ENCODE results near the gene VIPAS39.

The VIPAS39 gene

DNA sequence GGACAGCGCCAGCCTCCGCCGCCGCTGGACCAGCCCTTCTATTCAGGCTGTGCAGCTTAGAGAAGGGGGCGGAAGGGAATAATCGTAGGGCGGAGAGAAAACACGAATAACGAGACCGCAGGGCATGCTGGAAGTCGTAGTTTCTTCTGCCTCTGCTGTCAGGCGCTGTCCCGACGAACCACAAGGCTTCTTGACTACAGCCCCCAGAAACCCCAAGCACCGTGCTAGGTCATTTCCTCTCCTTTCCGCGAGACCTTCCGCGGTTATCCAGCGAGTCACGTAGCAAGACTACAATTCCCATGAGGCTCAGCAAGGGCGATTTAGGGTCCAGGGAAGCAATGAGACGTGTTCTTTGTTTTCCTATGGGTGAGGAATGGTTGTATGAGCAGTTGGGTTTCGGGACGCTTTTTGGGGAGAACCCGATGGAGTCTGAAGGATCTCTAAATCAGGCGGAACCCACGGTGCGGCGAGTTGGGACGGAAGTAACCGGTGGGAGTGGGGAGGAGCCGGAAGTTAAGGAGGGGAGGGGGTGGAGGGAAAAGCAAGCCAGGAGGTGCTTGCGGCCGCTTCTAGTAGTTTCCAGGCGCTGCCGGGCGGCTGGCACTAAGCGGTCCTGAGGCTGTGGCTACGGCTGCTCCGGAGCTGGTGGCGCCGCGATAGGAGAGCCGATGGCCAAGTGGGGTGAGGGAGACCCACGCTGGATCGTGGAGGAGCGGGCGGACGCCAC lies at the start of gene VIPAS39, which contains the start of gene AHSA1:
VIPAS39 (minus strand) TSS at position 80 of the 727 bp plus-strand sequence. CDS start 3,499 bp downstream, outside the sequence.
AHSA1 (plus strand) TSS at position 572 of the 727 bp plus-strand sequence; CDS start at position 669, 97 bp downstream.
- DNase-seq, result peak; percentile 98

DNA sequence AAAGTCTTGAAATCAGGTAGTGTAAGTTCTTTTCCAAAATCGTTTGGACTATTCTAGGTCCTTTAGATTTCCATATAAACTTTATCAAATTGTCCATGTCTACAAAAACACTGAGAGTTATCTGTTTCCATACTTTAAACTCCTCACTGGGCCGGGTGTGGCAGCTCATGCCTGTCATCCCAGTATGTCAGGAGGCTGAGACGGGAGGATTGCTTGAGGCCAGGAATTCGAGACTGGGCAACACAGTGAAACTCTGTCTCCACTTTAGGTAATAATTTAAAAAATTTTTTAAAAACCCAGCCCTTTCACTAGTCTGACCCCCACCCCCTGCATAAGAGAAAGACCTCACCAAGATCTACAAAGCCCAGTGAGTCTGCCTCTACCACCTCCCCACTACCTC lies 47.6 kb upstream of the VIPAS39 start:
- DNase-seq, result no peak

DNA sequence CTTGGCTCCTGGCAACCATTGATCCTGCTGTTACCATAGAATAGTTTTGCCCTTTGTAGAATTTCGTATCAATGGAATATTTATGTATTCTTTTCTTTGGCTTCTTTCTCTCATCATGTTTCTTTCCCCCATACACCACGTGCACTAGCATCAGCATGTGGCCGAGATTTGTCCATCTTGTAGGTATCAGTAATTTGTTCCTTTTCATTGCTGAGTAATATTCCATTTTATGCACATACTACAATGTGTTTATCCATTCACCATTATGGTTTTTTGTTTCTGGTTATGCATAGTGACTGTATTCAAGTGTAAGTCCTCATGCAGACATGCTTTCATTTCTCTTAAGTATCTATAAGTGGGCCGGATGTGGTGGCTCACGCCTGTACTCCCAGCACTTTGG lies 45.7 kb upstream of the VIPAS39 start:
- DNase-seq, result no peak

DNA sequence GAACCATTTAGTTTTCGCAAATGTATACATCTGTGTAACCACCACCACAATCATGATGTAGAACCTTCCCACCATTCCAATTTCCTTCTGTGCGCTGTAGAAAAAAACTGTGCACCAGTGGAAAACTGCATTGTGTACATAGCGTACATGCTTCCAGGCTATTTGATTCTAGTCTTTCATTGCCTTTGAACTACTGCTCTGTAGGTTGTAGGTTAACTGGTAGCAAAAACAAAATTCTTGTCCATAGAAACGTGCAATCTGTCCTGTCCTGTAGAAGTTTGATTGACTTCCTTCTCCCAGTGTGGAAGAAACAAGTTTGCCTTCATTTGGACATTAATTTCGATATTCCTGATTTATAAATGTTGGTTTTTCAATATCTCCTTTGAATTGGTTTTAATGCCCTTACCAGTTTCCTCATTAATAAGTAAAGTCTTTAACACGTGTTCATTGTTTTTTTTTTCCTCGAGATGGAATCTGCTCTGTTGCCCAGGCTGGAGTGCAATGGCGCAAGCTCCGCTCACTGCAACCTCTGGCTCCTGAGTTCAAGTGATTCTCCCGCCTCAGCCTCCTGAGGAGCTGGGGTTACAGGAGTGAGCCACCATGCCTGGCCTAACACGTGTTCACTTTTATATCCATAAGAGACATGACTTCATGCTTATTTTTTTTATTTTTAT lies 44.8 kb upstream of the VIPAS39 start:
- no peak for DNase-seq

DNA sequence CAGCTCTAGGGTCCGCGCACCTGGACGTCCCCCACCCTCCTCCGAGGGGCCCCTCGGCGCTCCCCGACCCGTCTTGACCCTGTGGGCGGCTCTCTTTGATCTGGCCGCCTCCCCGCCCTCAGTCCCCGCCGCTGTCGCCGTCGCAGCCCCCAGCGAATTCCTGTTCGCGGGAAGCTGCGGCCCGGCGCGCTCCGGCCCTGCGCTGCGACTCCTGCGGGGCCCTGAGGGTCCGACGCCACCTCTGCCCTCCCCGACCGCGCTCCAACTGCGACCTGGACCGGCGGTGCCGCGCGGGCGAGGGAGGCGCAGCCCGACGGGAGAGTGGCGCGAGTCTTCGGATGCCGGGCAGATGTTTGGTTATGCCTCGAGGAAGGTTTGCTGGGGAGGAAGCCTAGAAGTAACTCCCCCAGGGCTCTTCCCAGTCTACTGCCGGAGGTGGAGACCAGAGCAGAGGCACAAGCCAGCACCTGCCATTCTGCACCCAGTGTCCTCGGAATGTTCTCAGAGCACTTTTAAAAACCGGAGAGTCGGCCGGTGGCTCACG lies 41.7 kb upstream of the VIPAS39 start:
- DNase-seq, result peak; percentile 21

DNA sequence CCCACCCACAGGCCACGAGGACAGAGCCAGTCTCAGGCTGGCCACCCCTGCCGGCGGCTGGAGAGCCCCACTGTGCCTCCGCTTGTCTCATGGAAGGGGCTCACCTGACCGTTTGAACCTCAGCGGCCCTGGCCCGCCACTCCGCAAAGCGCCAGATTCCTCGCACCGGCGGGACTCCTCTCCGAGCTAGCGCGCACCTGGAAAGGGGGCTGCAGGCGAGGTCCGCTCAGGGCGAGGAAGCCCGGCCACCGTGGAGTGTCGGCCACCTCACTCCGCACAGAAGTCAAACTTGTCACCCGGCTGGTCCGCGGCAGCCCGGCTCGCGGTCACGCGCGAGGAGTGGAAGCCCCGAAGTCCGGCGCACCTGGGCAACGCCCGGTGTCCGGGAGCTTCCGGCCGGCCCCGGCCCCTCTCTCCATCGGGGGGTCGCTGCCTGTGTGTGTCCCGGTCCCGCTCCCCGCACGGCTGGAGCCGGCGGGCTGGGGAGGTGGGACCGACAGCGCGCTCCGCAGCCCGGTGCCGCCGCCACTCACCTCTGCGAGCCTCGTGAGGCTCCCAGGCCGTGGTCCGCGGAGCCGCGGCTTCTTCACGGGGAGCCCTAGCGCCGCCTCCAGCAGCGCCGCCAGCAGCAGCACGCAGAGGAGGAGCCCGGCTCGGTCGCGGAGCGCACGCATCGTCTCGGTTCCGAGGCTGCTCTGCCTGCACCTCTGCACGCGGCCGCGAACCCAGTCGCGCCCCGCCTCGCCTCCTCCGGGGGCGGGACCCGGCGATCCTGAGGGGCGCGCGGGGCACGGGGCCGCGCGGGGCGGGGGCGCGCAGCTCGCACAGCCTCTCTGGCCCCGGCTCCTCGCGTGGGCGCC lies 40.9 kb upstream of the VIPAS39 start, which contains the start of gene ISM2:
ISM2 (minus strand) TSS at position 697 of the 860 bp plus-strand sequence; CDS start at position 674, 23 bp downstream.
- DNase-seq, result peak; percentile 40

DNA sequence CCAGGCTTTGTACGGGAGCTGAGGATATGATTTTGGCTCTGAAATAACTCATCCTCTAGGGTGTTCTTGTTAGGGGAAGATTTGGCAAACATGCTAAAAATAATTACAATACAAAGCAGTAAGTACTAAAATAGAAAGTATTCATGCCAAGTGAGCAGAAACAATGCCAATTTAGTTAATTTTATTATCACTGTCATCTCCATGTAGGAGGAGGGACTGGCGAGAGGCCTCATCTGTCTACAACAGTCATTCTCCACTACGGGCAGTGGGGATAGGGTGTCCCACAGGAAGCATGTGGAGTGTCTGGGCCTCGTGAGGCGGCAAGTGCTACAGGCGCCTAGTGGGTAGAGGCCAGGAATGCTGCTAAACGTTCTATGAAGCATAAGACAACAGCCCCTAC lies 37.9 kb upstream of the VIPAS39 start:
- no peak for DNase-seq

DNA sequence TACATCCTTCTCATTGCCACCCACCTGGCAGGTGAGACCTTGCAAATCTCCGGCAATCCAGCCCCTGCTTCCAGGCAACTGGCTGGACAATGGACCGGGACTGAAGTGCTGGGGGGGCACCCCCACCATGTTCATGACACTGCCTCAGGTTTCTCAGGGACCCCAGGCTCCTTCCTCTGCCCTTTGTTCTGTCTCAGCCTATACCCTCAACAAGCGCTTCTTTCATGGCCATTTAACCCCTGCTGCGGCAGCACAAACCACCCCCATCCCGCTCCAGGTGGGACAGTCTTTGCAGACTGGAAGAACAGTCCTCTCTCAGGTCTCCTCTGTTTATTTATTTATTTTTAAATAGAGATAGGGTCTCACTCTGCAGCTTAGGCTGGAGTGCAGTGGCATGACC lies 33.7 kb upstream of the VIPAS39 start:
- no peak for DNase-seq

DNA sequence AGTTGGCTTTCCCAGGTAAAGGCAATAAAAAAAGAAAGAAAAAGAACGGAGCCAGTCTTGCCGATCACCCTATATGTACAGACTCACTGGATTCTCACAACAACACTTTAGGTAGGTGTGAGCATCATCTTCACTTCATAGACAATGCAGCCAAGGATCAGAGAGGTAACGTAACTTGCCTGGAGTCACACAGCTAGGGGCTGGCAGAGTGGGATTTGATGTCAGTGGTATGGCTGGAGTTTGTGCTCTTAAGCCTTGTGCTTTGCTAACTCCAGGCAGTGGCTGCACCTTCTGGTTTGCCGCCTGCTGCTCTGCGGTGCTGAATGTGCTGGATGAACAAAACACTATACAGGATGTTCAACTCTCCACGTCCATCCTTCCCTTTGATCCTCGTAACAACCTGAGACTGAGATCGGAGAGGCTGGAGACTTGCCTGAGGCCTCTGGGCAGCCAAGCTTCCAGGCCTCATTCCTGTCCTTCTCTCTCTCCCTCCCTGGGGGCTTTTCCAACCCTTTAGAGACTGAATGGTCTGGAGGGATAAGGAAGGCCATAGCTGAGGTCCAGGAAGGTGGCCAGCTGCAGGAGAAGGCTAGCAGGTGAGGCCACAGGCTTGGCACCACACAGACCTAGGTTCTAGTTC lies 33.1 kb upstream of the VIPAS39 start:
- no peak for DNase-seq

DNA sequence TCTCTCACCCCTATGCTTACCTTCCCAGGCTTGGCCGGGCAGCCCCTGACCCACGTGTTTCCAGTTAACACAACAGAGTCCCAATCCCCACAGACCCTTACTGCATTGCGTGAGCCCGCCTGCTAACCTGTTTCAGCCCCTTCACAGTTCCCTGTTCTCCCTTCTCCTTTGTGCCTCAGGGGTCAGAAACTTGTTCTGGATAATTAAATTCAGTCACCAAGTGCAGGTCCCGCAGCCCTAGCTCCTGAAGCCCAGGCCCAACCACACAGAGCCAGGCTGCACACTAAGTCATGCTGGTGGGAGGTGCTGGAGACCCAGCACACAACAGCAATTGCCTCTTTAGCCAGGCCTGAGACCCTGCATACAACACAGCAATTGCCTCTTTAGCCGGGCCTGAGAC lies 31.6 kb upstream of the VIPAS39 start:
- no peak for DNase-seq

DNA sequence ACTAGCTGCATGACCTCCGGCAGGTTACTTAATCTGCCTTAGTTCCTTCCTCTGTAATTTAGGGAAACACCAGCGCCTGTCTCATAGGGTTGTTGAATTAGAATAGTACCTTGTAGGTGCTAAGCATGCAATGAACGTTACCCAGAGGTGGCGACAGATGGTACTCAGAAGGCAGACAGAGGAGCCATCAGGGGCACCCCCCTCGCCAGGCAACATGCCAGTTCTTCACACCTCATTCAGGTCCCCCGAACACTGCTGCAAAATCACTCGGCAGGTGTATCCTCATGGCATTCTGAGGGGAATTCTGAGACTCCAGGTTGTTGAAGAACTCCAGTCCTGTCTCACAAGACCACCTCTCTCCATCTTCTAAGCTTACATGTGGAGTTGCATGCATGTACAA lies 31.2 kb upstream of the VIPAS39 start:
- DNase-seq, result peak; percentile 90

DNA sequence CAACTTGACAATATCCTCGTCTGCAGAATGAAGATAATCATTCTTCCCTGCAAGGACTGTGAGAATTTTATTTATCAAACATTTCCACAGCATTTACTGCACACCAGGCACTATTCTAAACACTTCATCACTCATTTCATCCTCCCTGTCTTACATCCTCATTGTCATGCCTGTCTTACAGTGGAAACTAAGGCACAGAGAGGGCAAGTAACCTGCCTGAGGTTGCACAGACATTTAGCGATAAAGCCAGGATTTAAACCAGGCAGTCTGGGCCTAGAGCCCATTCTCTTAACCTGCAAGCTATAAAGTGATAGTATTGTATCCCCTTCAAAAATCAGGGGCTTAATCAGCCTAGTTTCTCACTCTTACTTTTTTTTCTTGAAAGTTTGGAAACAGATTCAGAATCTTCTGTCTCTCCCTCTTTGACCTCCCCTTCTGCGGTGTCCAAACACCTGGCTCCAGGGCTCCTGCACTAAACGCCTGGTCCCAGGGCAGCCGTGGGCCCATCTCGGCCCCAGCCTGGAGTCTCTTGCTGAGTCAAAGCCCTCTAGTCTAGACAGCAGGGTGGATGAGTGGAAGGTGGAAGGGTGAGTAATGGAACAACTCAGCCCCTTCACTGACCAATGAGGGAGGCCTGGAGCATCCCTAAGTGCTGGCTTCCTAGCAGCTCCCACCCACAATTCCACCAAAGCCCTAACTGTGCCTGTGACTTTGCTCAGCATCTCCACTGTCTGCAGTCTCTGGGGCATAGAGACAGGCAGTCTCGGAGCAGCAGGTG lies 28.7 kb upstream of the VIPAS39 start:
- no peak for DNase-seq

DNA sequence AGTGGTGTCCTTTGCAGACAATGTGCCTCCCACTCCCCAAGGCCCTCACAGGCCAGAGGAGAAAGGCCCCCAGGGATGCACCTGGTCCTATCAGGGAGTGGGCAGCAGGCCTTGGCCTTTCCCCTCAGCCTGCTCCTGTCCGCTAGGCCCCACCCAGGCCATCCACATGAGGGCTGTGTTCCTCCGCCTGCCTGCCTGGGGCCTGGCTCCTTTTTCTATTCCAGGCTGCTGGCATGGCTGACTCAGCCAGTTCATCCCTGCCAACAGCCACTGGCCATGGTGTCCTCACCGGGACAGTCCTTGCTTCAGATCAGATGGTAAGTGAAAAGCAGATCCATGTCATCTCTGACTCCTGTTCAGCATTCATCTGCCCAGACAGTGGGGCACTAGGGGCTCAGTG lies 27.9 kb upstream of the VIPAS39 start:
- DNase-seq, result no peak

DNA sequence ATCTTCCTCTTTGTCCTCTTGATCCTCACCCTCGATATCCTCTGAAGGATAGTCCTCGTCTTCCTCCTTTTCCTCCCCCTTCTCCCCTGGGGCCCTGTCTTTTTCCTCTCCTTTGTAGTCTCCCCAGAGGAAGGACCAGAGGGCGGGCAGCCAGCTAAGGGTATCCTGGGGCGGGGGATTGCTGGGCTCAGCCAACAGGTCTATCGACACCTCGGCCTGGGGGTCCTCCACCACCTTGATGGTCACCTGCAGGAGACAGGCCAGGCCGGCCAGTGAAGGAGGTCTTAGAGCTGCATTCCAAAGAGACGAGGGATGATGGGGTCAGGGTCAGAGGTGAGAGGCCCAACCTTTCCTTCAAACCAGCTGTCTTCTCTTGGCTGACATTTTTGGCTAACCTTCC lies 25.0 kb upstream of the VIPAS39 start:
- DNase-seq, result no peak

DNA sequence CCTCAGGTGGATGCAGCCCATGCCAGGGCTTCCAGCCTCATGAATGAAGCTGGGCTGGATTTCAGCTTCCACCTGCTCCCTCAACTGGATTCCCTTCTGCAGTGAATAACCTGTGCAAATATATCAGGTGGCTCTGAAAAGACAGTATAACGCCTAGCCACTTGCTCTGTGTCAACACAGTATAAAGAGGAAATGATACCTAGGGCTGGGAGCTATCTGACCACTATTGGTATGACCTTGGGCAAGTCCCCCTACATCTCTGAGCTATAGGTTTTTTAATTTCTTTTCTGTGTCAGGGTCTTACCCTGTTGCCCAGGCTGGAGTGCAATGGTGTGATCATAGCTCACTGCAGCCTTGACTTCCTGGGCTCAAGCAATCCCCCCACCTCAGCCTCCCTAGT lies 21.4 kb upstream of the VIPAS39 start:
- DNase-seq, result no peak

DNA sequence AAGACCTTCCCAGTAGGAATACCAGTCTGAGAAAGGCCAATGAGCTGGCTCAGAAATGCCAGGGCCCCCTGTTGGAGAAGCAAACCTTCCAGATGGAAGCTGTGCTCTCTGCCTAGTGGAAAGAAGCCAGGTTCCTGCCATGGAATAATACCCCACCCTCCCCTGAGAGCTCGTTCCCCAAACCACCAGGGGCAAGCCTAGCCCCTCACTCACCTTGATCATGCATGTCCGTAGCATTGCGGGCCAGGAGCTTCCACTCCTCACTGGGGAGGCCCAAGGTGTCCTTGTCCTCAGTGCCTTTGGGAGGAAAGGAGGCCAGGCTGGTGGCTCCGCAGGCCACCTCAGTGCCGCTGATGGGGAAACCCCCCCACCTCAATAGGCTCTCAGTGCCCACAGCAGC lies 20.6 kb upstream of the VIPAS39 start:
- no peak for DNase-seq

DNA sequence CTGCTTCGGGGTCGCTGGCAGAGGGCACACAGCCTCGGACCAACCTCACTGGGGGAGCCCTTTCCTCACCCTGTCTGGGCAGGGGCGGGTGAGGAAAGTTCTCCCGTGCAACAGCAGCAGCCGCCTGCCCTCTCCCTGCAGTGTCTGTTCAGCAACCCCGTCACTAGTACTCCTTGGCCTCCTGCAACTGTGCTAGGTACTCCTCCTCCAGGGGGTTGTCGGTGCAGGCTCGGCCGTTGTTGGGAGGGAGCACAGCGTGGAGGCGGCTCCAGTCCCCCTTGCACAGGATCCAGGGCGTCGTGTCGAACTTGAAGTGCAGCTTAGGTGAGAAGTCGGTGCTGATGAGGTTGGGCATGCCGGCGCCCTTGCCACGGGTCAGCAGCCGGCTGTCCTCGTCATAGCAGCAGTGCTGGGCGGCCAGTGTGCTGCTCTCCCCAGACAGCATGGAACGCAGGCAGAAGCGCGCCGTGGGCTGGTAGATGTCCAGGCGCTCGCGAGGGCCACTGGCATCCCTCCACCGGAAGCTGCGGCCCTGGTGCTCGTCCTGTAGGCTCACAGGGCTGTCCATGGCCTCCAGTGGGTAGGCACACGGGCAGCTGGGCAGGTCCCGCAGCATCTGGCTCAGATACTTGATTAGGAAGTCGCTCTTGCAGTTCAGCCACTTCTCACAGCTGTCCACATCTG lies 18.2 kb upstream of the VIPAS39 start:
- no peak for DNase-seq

DNA sequence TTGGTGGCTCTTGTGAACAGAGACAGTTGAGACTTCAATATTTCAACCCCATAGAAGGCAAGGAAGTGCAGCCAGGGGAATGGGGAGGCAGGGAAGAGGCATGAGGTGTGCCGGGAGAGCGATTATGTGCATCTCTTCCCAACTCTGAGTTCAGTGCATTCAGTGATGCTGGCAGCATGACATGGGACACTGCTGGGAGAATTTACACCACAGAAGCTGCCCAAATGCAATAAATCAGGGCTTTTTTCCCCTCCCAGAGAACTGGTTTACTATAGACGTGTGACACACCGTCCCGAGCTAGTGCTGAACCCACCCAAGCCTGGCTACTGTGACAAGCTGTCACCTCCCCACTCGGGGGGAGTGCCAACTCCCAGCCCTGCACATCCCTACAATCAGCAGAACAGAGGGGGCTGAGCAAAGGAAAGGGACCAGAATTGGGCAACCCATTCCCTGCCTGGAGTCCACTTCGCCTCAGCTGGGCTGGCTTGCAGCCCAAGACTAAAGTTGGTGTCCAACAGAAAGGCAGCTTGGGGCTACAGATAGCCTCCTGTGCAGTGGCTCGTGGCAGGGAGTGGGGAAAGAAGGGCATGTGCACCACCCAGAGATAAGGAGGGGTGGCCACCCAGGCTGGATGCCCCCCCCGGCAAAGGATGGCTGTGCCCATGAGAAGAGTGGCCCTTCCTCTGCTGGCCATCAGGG lies 17.2 kb upstream of the VIPAS39 start:
- DNase-seq, result no peak

DNA sequence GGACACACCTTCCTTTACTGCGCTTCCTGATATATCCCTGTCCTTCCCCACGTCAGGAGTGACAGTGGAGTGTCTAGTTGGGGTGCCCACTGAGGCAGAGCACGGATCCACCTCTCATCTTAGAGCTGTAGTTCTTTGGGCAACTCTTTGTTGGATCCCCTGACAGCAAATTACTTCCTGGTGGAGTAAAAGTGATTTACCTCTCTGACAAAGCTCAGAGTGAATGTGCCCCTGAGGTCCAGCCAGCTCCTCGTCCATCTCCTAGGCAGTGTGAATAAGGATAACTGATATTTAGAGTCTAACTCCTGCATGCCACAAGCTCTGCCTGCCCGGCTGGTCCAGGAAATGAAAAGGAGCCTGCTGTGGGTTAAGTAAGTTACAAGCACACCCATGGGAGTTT lies 16.5 kb upstream of the VIPAS39 start:
- DNase-seq, result no peak

DNA sequence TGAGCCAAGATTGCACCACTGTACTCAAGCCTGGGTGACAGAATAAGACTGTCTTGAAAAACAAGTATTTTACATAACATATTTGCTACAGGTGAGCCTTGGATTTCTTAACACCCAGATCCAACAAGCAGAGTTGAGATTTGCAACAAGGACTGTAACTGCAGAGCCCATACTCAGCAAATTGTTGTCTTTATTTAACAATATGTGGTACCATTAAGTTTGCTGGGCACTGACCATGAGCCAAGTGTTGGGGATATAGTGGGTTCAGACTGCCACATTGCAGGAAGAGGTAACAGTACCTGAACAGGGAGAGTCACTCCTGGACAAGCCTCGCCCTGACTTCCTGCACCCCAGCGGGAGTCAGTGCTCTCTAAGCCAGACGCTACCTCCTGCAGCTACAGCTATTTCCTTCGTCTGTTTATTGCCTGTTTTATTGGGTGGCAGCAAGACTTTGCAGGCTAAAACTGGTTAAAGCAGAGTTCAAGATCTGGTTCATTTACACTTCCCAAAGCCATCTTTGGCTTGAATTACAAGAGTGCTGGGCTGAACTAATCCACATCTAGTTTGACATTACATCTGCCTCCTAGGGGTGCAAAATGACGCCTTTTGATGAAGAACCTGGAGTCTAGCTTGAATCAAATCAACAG lies 12.9 kb upstream of the VIPAS39 start:
- no peak for DNase-seq
